ENCODE results near the gene GCNT3. TPM values are rescaled to one million over a fixed set of nuclear protein-coding genes. Genes with fewer than 3 reads are reported as not detected.
A peak's percentile ranks its signal among the peaks of the same experiment; 100 is the strongest.

The GCNT3 gene
- total RNA-seq, 1 donor, result 0.72 TPM

- H3K9me3 ChIP-seq (ENCODE audit: low read depth, low read length), result no peaks in the 10 kb centered on the region
- H3K27ac ChIP-seq (ENCODE audit: low read depth, low read length), result no peak overlapping the region
- peaks cover 33% of the 10 kb centered on the region for H3K79me2 ChIP-seq (ENCODE audit: insufficient read depth, low read length)
- no peak overlapping the region for H3K4me3 ChIP-seq (ENCODE audit: insufficient read depth, low read length)
- no peak for TF ChIP-seq CTCF (IDR thresholded peaks at IDR 0.05; ENCODE audit: extremely low read depth, low read depth, low read length)
- no peak for DNase-seq (ENCODE audit: insufficient read length, low spot score, missing footprints)
- peaks cover 23% of the 10 kb centered on the region for H3K4me1 ChIP-seq (ENCODE audit: insufficient read depth, low read length)
- H3K4me2 ChIP-seq (ENCODE audit: insufficient read depth, low read length), result no peak overlapping the region
- H3K36me3 ChIP-seq (ENCODE audit: insufficient read depth, low read length), result peaks cover 30% of the 10 kb centered on the region
- no peaks in the 10 kb centered on the region for H3K27me3 ChIP-seq (ENCODE audit: insufficient read depth, low read length)
- H4K20me1 ChIP-seq (ENCODE audit: insufficient read depth, low read length), result peaks cover 18% of the 10 kb centered on the region
- H2AFZ ChIP-seq (ENCODE audit: low read length), result no peak overlapping the region
Measured at GRCh38 chr15:59659366-59659765, 47.8 kb downstream of the GCNT3 start.

GRCh38 chr15:59662260-59662659, 50.7 kb downstream of the GCNT3 start:
- Histone ChIP-seq H3K27ac (ENCODE audit: low read depth, low read length) (peak overlapping the region; percentile 68), H3K4me1 (ENCODE audit: insufficient read depth, low read length) (peaks cover 14% of the 10 kb centered on the region), H3K79me2 (ENCODE audit: insufficient read depth, low read length) (peaks cover 4% of the 10 kb centered on the region), H3K4me3 (ENCODE audit: insufficient read depth, low read length) (no peak overlapping the region), H3K9me3 (ENCODE audit: low read depth, low read length) (no peaks in the 10 kb centered on the region), H3K36me3 (ENCODE audit: insufficient read depth, low read length) (peaks cover 38% of the 10 kb centered on the region), H4K20me1 (ENCODE audit: insufficient read depth, low read length) (peaks cover 10% of the 10 kb centered on the region), H2AFZ (ENCODE audit: low read length) (no peak overlapping the region), H3K4me2 (ENCODE audit: insufficient read depth, low read length) (no peak overlapping the region), H3K27me3 (ENCODE audit: insufficient read depth, low read length) (no peaks in the 10 kb centered on the region)
- DNase-seq (ENCODE audit: insufficient read length, low spot score, missing footprints), result peak; percentile 57
- TF ChIP-seq CTCF (IDR thresholded peaks at IDR 0.05; ENCODE audit: extremely low read depth, low read depth, low read length), result no peak

- no peaks in the 10 kb centered on the region for H3K4me1 ChIP-seq (ENCODE audit: insufficient read depth, low read length)
- peaks cover 3% of the 10 kb centered on the region for H4K20me1 ChIP-seq (ENCODE audit: insufficient read depth, low read length)
- no peak overlapping the region for H3K4me2 ChIP-seq (ENCODE audit: insufficient read depth, low read length)
- no peaks in the 10 kb centered on the region for H3K27me3 ChIP-seq (ENCODE audit: insufficient read depth, low read length)
- no peak overlapping the region for H2AFZ ChIP-seq (ENCODE audit: low read length)
- H3K9me3 ChIP-seq (ENCODE audit: low read depth, low read length), result no peaks in the 10 kb centered on the region
- TF ChIP-seq CTCF (IDR thresholded peaks at IDR 0.05; ENCODE audit: extremely low read depth, low read depth, low read length), result no peak
- H3K79me2 ChIP-seq (ENCODE audit: insufficient read depth, low read length), result no peaks in the 10 kb centered on the region
- H3K4me3 ChIP-seq (ENCODE audit: insufficient read depth, low read length), result no peak overlapping the region
- no peak overlapping the region for H3K27ac ChIP-seq (ENCODE audit: low read depth, low read length)
- DNase-seq (ENCODE audit: insufficient read length, low spot score, missing footprints), result no peak
- H3K36me3 ChIP-seq (ENCODE audit: insufficient read depth, low read length), result peaks cover 65% of the 10 kb centered on the region
Measured at GRCh38 chr15:59668556-59668955, 57.0 kb downstream of the GCNT3 start.

Small RNAs within 50 kb of the gene (small RNA-seq; reads per million reads assigned to genes)
- not detected for gene RNA5SP396

Other genes with a start within 250 kb of the GCNT3 start
- 220 and 336 TPM in 2 replicates for gene MYO1E, start 238.9 kb upstream of the GCNT3 start, total RNA-seq
- gene FAM81A, start 173.6 kb upstream of the GCNT3 start, total RNA-seq, result 0.29 and 0.72 TPM in 2 replicates
- 18.9 and 19.2 TPM in 2 replicates for gene GTF2A2, start 45.7 kb downstream of the GCNT3 start, total RNA-seq
- gene BNIP2, start 77.5 kb downstream of the GCNT3 start, total RNA-seq, result 129 and 161 TPM in 2 replicates